Measurements from ENCODE around the gene TOP1.
A peak's percentile ranks its signal among the peaks of the same experiment; 100 is the strongest.

GRCh38 chr20:41052742-41053419, 24.3 kb downstream of the TOP1 start:
- TF ChIP-seq POLR2AphosphoS5 (IDR thresholded peaks at IDR 0.05; ENCODE audit: insufficient read depth in 1 of 2, low read depth in 1 of 2), result peak in 1 of 2 donors; percentile 27
- TF ChIP-seq, protein P1, sequence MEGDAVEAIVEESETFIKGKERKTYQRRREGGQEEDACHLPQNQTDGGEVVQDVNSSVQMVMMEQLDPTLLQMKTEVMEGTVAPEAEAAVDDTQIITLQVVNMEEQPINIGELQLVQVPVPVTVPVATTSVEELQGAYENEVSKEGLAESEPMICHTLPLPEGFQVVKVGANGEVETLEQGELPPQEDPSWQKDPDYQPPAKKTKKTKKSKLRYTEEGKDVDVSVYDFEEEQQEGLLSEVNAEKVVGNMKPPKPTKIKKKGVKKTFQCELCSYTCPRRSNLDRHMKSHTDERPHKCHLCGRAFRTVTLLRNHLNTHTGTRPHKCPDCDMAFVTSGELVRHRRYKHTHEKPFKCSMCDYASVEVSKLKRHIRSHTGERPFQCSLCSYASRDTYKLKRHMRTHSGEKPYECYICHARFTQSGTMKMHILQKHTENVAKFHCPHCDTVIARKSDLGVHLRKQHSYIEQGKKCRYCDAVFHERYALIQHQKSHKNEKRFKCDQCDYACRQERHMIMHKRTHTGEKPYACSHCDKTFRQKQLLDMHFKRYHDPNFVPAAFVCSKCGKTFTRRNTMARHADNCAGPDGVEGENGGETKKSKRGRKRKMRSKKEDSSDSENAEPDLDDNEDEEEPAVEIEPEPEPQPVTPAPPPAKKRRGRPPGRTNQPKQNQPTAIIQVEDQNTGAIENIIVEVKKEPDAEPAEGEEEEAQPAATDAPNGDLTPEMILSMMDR (IDR thresholded peaks at IDR 0.05), result no peak

Measured in vagina (tissue), 2 donors.